HG03571 (cell line): ENCODE data around the gene TCEA2.

Experiments used
- ATAC-seq: cut with Tn5 transposase; IDR thresholded peaks from one replicate; pipeline ENCODE4 v1.9.1; 2021; ENCODE audit not compliant: unreplicated experiment

The TCEA2 gene

GRCh38 chr20:64063389-64064144 lies 569 bp downstream of the TCEA2 start:
- ATAC-seq, result no peak

DNA sequence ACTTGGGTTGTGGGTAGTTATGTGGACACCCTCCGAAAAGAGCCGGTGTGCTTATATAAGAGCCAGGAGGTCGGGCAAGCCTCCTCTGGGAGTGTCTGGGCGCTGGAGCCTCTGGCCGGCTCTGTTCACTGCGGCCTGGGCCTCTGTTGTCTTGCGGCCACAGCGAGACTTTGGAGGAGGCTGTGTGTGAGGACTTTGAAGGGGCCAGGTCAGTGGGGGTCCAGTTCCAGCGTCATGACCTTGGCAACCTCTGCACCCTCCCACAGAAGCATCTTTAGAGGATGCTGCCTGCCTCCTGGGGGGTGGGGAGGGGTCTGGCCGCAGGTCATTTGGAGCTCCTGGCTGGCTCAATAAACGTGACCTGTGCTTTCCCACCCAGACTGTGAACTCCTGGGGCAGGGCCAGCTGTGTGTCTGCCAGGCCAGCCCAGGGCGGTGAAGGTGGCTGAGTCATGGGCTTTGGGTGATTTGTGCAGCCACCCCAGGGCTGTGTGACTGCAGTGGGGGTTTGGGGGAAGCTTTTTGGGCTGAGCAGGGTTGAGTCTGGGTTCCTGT lies 1.2 kb downstream of the TCEA2 start:
- ATAC-seq, result no peak

GRCh38 chr20:64065062-64065973 lies 2.3 kb downstream of the TCEA2 start:
- no peak for ATAC-seq

- no peak for ATAC-seq
Observed at GRCh38 chr20:64065974-64066343, 3.0 kb downstream of the TCEA2 start.

DNA sequence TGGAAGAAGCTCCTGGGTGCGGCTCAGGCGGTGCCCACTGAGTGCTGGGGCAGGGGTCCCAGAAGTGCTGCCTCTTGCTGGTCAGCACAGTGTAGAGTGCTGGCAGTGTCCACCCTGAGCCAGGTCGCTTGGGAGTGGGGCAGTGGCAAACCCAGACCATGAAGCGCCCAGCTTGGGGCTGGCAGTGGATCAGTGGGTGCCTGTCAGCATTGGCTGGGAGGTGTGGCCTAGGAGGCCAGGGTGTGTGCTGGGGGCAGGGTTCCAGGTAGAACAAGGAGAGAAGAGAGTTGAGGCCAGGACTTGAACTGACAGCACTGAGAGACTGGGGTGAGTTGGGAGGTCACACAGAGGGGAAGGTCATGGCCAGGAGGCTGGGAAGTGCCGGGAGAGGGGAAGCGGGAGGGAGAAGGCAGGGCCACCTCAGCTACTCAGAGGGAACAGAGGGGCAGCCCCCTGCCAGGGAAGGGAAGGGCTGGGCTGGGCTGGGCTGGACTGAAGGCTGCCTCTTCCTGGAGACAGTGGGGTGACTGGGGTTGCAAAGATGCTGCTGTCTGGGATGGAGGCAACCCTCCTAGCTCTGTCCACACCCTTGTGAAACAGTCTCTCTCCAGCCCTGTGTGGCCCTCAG lies 4.1 kb downstream of the TCEA2 start:
- no peak for ATAC-seq

DNA sequence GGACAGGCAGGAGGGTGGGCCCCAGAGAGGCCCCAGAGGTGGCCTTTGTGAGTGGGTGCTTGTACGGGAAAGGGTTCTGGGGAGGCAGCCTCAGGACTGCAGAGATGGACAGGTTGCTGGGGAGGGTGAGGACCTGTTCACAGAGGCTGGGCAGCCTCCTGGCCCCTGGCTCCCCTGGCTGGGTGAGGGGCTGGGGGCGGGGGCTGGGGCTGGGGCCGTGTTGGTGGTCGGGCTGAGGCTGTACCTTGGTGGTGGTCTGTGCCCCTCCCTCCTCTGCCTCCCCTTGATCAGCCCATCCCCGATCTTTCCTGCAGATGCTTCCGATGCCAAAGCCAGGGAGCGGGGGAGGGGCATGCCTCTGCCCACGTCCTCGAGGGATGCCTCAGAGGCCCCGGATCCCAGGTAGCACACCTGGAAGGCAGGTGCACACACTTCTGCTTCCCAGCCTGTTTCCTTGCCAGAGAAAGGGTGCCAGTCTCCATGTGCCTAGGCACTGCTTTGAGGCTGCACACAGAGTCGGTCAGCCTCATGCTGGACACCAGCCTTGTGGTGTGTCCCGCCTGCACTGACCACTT lies 4.8 kb downstream of the TCEA2 start:
- ATAC-seq, result no peak

GRCh38 chr20:64068386-64069208 lies 5.6 kb downstream of the TCEA2 start:
- no peak for ATAC-seq

GRCh38 chr20:64069209-64069613 lies 6.2 kb downstream of the TCEA2 start:
- ATAC-seq, result no peak

- no peak for ATAC-seq
Observed at GRCh38 chr20:64069614-64070243, 6.7 kb downstream of the TCEA2 start.

- no peak for ATAC-seq
Observed at GRCh38 chr20:64070244-64070993, 7.4 kb downstream of the TCEA2 start.

DNA sequence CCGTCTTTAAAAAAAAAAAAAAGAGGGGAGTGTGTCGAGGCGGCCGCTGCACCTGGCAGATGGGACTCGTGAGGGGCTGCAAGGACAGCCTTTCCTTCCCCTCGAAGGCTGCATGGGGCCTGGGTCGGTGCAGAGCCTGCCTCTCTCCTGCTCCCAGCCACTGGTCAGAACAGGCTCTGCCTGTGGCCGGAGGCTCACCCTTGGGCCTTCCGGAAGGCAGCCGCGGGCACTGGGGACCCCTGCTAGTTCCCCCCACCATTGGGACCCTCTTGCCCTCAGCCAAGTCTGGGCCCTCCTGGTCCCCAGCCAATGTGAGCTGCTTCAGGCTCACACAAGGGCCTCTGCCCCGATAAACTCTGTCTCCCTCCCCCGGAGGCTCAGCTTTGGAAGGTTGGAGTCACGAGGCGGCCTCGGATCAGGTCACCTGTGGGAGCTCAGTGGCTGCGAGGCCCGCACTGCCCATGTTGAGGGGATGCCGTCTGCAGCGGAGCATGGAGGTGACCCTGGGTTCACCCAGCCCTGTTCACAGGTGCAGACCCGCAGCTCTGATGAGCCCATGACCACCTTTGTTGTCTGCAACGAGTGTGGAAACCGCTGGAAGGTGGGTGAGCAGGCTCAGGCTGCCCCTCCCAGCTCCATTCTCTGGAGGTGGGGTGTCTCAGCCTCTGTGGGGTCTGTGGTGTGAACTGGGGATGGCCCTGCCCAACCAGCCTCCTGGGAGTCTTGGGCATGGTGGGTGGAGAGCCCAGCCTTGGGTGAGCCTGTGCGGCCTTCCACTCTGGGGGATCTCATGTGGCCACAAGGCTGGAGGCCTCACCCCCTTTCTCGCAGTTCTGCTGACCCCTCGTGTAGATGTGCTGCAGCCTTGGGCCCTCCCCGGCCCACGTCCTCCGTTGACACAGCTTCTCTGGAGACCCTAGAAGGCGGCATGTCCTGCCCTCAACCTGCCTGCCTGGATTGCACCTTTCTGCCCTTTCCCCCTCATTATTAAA lies 8.6 kb downstream of the TCEA2 start:
- ATAC-seq, result no peak

GRCh38 chr20:64072498-64073063 lies 9.6 kb downstream of the TCEA2 start:
- no peak for ATAC-seq

DNA sequence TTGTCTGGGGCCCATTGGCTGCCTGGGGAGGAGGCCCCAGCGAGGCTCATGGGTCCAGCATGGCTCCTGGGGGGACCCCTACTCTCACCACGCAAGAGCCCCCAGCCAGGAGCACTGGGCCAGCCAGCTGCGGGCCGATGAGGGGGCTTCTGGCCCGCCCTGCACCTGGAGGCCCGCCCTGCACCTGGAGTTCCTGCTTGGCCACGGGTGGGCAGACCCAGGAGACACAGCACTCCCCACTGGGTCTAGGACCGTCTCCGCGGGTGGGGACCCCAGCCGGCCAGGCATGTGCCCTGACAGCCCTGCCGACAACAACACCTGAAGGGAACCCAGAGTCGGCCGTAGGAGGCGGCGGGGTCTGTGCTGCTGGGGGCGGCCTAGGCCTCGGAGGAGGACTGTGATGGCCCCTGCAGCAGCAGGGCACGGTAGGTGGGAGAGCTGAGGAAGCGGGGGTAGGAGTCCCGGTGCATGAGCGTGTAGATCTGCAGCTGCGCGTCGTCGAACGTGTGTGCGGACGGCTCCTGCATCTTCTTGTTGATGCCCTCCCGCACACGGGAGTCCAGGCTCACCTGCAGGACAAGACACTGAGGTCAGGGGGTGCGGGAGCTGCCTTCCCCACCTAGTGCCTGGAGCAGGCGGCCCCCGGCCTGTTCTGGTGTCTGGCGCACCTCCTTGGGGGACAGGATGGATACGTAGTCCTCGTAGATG lies 10.6 kb downstream of the TCEA2 start:
- no peak for ATAC-seq

DNA sequence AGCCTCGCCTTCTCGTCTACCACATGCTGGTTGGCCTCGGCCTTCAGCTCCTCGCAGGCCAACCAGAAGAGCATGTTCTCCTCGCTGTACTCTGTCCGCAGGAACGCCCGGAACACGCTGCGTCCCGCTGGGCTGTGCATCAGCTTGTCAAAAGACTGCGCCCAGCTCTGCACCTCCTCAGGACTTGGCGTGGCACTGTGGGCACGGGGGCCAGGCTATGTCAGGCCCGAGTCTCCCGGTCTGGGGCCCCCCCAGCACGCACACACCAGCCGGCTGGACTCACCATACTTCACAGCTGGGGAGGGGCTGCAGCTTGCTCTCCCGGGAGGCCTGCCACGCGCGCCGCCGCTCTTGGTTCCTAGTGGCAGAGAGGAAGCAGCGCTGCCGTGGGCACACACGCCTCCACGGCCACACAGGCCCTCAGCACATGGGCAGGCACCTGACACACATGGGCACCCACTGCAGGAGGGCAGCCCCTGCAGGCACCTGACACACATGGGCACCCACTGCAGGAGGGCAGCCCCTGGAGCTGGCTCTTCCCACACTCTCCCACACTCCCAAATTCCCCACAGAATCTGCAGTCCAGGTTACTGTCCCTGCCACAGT lies 11.3 kb downstream of the TCEA2 start:
- ATAC-seq, result no peak

DNA sequence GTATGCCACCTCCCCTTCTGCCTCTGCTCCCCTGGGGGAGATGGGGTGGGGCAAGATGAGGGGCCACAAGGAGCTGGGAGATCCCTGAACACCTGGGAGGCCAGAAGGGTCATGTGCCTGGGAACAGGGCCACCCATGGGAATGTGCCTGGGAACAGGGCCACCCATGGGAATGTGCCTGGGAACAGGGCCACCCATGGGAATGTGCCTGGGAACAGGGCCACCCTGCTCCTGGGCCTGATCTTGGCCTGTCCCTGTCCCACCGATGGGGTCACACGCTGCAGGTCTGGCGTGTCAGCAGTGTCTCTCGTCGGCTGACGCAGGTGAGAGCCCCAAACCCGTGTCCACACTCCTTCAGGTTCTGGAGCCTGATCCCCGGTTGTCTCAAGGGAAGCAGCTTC lies 12.0 kb downstream of the TCEA2 start:
- ATAC-seq, result no peak

GRCh38 chr20:64075556-64075955 lies 12.6 kb downstream of the TCEA2 start:
- ATAC-seq, result no peak
